ENCODE results near the gene SLC17A5. TPM values are rescaled to one million over a fixed set of nuclear protein-coding genes. Genes with fewer than 3 reads are reported as not detected.
"Not testable (repeated sequence)": the region's sequence is repeated elsewhere in the genome, so short reads cannot be mapped to it uniquely, and the experiment has no call there.

SLC17A5 gene
- total RNA-seq, 2 experiments from 2014 or later: 4.2 to 5.0 TPM

GRCh38 chr6:73690056-73690455, 36.3 kb upstream of the SLC17A5 start:
- POLR2A ChIA-PET: interaction anchor here (0.7 kb wide), 1 partner anchor 22 kb away, joined by 4 read pairs; no protein-coding TSS in a partner anchor
- CTCF ChIA-PET: no interaction called here
- peaks cover 16% of the 10 kb centered on the region for H3K4me1 Mint-ChIP-seq (ENCODE audit: low read depth)
- intact Hi-C loops (cut with micrococcal nuclease): no loop called here
- H3K36me3 Mint-ChIP-seq (ENCODE audit: low read depth): peaks cover 1% of the 10 kb centered on the region
- H3K9me3 Mint-ChIP-seq: no peaks in the 10 kb centered on the region
- peaks cover 12% of the 10 kb centered on the region for H3K27me3 Mint-ChIP-seq
- ATAC-seq (no peak), DNase-seq (no peak)
- H3K27ac Mint-ChIP-seq: no peak overlapping the region
- H3K4me3 Mint-ChIP-seq: no peak overlapping the region
- no peak for TF ChIP-seq CTCF (IDR thresholded peaks at IDR 0.05)

- POLR2A ChIA-PET: no interaction called here
- Mint-ChIP-seq H3K4me1 (ENCODE audit: low read depth) (peaks cover 7% of the 10 kb centered on the region), H3K36me3 (ENCODE audit: low read depth) (peaks cover 1% of the 10 kb centered on the region)
Measured at GRCh38 chr6:73688351-73688750, 34.6 kb upstream of the SLC17A5 start.

GRCh38 chr6:73683574-73683973, 29.8 kb upstream of the SLC17A5 start:
- H3K9me3 Mint-ChIP-seq, ATAC-seq: not testable (repeated sequence)
- CTCF ChIA-PET: interaction anchor here (0.7 to 1.4 kb wide), 3 partner anchors 8 to 1525 kb away, joined by 3 to 7 read pairs (median 3); no protein-coding TSS in a partner anchor

More at GRCh38 chr6:73688351-73688750, 34.6 kb upstream of the SLC17A5 start:
- H3K27ac Mint-ChIP-seq: no peak overlapping the region
- no peak overlapping the region for H3K4me3 Mint-ChIP-seq
- DNase-seq: no peak
- ATAC-seq: no peak
- CTCF ChIA-PET: interaction anchor here (1.3 to 4.4 kb wide), 3 partner anchors 12 to 44 kb away, joined by 4 to 24 read pairs (median 17); no protein-coding TSS in a partner anchor
- intact Hi-C loops (cut with micrococcal nuclease): no loop called here
- H3K9me3 Mint-ChIP-seq: peaks cover 3% of the 10 kb centered on the region
- no peak for TF ChIP-seq CTCF (IDR thresholded peaks at IDR 0.05)
- H3K27me3 Mint-ChIP-seq: peaks cover 11% of the 10 kb centered on the region

DNA sequence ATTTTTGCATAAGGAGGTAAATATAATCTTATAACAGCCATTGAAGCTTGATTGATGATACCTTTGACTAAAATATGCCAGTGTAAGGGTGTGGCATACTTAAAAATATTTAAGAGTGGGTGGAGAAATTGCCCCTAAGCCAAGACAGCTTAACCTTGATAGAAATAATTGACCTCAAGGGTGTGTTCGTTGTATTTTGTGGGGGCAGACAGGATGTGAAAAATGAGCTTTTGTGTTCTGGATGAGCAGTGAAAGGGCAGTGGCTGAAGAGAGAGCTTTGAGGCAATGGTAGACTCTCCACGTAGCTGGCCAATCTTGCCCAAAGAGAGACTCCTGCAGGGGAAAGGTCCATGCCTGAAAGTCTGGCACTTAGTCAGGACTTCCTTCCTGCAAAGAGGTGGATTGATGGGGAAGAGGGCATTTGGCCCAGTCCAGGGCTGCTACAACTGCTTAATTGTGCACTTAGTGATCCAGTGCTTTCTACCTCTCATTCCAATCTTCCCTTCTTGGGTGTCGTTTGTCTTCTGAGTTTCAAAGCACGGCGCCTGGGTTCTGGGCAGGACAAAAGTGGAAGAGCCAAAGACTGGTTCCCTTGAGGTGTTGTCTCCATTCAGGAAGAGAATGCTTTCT, 26.6 kb upstream of the SLC17A5 start:
- Mint-ChIP-seq H3K36me3 (ENCODE audit: low read depth) (no peaks in the 10 kb centered on the region), H3K4me3 (no peak overlapping the region), H3K27me3 (peaks cover 11% of the 10 kb centered on the region), H3K27ac (no peak overlapping the region), H3K4me1 (ENCODE audit: low read depth) (peaks cover 5% of the 10 kb centered on the region), H3K9me3 (peaks cover 6% of the 10 kb centered on the region)
- no peak for TF ChIP-seq CTCF (IDR thresholded peaks at IDR 0.05)
- POLR2A ChIA-PET: interaction anchor here (0.8 kb wide), 1 partner anchor 160 kb away, joined by 3 read pairs; the partner anchor contains the start of gene EEF1A1
- intact Hi-C loops (cut with micrococcal nuclease): no loop called here
- ATAC-seq (no peak), DNase-seq (no peak)
- CTCF ChIA-PET: interaction anchor here (1.0 to 9.9 kb wide), 3 partner anchors 52 to 1530 kb away, joined by 3 to 135 read pairs (median 3); no protein-coding TSS in a partner anchor

More at GRCh38 chr6:73683574-73683973, 29.8 kb upstream of the SLC17A5 start:
- intact Hi-C loops (cut with micrococcal nuclease); H3K4me1 Mint-ChIP-seq (ENCODE audit: low read depth); H3K27ac Mint-ChIP-seq; POLR2A ChIA-PET; H3K36me3 Mint-ChIP-seq (ENCODE audit: low read depth); H3K4me3 Mint-ChIP-seq; DNase-seq; H3K27me3 Mint-ChIP-seq: not testable (repeated sequence)

DNA sequence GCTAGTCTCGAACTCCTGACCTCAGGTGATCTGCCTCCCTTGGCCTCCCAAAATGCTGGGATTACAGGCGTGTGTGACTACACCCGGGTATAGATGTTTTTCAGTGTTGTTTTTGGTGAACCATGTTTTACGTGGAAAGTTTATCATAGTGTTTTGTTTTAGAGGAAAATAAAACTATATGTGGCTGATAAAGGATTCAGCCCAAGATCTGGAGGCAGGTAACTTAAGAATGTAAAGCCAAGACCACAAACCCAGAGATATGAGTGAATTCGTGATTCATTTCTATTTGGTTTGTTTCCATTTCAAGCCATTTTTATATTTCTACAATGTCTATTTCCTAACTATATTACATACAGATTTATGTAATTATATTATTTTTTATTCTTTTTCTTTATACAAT, 26.1 kb upstream of the SLC17A5 start:
- POLR2A ChIA-PET; intact Hi-C loops (cut with micrococcal nuclease); H3K4me3 Mint-ChIP-seq; H3K36me3 Mint-ChIP-seq (ENCODE audit: low read depth); H3K4me1 Mint-ChIP-seq (ENCODE audit: low read depth); DNase-seq; H3K9me3 Mint-ChIP-seq; H3K27ac Mint-ChIP-seq; ATAC-seq: not testable (repeated sequence)
- CTCF ChIA-PET: interaction anchor here (1.0 to 9.9 kb wide), 2 partner anchors 52 to 59 kb away, joined by 3 to 135 read pairs; no protein-coding TSS in a partner anchor
- H3K27me3 Mint-ChIP-seq: peaks cover 12% of the 10 kb centered on the region

- POLR2A ChIA-PET: interaction anchor here (0.6 kb wide), 1 partner anchor 23 kb away, joined by 3 read pairs; no protein-coding TSS in a partner anchor
- TF ChIP-seq CTCF (IDR thresholded peaks at IDR 0.05): no peak
- DNase-seq: no peak
- no peak overlapping the region for H3K4me3 Mint-ChIP-seq
- H3K4me1 Mint-ChIP-seq (ENCODE audit: low read depth): peaks cover 7% of the 10 kb centered on the region
- no peaks in the 10 kb centered on the region for H3K36me3 Mint-ChIP-seq (ENCODE audit: low read depth)
- no peak overlapping the region for H3K27ac Mint-ChIP-seq
- H3K9me3 Mint-ChIP-seq: peaks cover 6% of the 10 kb centered on the region
- CTCF ChIA-PET: interaction anchor here (0.7 to 9.9 kb wide), 2 partner anchors 26 to 53 kb away, joined by 3 to 135 read pairs; no protein-coding TSS in a partner anchor
- ATAC-seq: no peak
- intact Hi-C loops (cut with micrococcal nuclease): no loop called here
- peaks cover 12% of the 10 kb centered on the region for H3K27me3 Mint-ChIP-seq
Measured at GRCh38 chr6:73679009-73679408, 25.2 kb upstream of the SLC17A5 start.
